Right kidney (tissue), 1 donor: ENCODE data around the gene OR5K2.

Experiments
- DNase-seq: peaks from one replicate; pipeline ENCODE4 v3.0.0-alpha.2; 2016

The OR5K2 gene

GRCh38 chr3:98522544-98523281 lies 25.2 kb downstream of the OR5K2 start, which contains the start of gene CLDND1:
Gene CLDND1, minus strand, starts transcription at chr3:98522902. Its CDS starts 1,478 bp downstream, at chr3:98521424.
- peak; percentile 96 for DNase-seq

- no peak for DNase-seq
These were observed 28.0 kb downstream of the OR5K2 start for GRCh38 chr3:98525494-98525893.

DNA sequence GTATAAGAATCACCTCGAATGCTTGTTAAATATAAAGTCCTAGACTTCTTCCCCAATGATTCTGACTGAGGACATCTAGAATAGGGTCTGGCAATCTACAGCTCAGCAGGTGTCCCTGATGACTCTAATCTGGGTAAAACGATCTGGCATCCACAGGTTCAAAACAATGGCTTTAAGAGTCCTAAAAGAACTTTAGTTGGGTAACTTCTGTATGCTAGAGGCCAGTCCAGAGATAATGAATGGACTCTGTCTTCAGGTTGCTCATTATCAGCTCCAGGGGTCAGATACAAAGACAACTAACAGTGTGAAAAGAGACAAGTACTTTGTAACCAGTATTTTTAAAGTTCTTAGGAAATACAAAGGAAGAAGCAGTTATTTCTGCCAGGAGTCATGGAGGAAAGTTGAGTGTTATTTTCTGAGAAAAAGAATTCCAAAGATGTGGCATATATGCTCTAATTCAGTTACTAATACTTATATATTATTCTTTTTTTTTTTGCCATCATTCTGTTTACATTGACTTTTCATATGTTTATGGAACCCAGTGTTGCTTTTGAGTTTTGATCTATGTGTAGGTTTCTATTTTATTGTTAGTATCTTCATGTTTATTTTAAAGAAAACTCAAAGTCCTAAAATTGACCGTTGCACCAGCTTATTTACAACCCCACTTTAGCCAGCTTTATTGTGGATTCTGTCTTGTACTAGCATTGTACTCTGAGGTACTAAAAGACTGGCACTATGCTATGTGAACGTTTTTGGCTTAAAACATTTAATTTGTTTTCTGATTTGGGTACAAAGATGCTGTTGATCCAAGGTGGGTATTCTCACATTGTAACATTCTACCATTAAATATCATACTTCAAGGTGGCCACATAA lies 31.2 kb downstream of the OR5K2 start:
- no peak for DNase-seq

DNA sequence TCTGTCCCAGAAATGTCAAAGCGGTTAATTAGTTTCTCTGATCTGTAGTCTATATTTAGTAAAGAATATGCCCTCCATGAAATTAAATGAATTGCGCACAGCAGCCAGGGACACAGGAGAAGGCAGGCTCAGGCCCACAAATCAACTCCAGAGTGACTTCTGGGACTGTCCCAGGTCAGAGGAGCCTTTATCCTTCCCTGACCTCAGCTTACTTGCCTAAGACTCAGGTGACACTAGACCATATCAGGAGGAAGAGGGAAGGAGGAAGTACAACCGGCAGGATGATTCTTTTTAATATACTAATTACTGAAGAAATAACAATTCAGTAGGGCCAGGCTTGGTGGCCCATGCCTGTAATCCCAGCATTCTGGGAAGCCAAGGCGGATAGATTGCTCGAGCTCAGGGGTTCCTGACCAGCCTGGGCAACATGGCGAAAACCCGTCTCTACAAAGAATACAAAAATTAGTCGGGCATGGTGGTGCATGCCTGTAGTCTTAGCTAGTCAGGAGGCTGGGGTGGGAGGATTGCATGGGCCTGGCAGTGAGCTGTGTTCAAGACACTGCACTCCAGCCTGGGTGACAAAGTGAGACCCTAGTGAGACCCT lies 32.5 kb downstream of the OR5K2 start:
- no peak for DNase-seq

- no peak for DNase-seq
These were observed 33.2 kb downstream of the OR5K2 start for GRCh38 chr3:98530676-98531075.

- DNase-seq, result no peak
These were observed 34.3 kb downstream of the OR5K2 start, which contains the start of gene GPR15 for GRCh38 chr3:98531622-98532274. Gene GPR15, plus strand, starts transcription at chr3:98531978. Its CDS starts 56 bp downstream, at chr3:98532034.

DNA sequence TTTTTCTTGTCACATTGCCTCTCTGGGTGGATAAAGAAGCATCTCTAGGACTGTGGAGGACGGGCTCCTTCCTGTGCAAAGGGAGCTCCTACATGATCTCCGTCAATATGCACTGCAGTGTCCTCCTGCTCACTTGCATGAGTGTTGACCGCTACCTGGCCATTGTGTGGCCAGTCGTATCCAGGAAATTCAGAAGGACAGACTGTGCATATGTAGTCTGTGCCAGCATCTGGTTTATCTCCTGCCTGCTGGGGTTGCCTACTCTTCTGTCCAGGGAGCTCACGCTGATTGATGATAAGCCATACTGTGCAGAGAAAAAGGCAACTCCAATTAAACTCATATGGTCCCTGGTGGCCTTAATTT lies 34.8 kb downstream of the OR5K2 start:
- DNase-seq, result no peak

DNA sequence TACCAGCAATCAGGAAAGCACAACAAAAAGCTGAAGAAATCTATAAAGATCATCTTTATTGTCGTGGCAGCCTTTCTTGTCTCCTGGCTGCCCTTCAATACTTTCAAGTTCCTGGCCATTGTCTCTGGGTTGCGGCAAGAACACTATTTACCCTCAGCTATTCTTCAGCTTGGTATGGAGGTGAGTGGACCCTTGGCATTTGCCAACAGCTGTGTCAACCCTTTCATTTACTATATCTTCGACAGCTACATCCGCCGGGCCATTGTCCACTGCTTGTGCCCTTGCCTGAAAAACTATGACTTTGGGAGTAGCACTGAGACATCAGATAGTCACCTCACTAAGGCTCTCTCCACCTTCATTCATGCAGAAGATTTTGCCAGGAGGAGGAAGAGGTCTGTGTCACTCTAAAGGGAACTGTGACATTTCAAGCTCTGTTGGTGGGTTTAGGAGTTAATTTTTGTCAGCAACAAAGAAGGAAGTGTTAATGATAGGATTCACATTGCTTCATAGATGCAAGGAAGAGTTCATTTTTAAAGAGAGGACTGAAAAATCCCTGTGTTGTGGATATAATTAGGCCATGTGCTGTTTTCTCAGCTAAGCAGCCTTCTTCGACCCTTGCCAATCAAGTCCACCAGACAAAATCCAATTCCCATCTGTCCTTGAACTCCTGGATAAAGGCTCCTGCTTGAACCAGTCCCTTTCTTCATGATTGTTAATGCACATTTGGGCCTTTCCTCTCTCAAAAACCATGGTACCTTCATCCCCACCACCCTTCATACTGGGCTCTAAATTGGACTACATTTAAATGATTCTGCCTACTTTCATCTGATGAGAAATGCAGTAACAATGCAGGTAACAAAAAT lies 35.5 kb downstream of the OR5K2 start:
- DNase-seq, result no peak

- DNase-seq, result no peak
These were observed 36.7 kb downstream of the OR5K2 start for GRCh38 chr3:98534168-98534567.

DNA sequence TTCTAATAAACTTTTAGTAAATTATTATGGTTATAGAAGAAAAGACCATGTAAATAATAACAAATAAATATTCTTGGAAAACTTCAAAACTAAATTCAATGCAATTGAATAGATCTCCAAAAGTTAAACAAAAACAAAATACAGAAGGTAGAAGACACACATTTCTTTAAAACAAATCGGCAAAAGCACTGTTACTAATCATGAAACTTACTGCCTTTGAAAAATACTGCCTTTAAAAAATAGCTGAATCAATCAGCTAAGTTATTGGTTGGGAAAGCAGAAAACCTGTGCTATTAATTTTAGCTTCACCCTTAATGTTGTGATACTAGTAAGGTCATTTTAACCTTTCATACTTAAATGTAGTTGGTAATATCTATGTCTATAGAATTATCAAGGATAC lies 37.3 kb downstream of the OR5K2 start:
- no peak for DNase-seq

- DNase-seq, result no peak
These were observed 39.1 kb downstream of the OR5K2 start for GRCh38 chr3:98536456-98537017.

GRCh38 chr3:98540346-98540745 lies 42.9 kb downstream of the OR5K2 start:
- no peak for DNase-seq

- no peak for DNase-seq
These were observed 44.2 kb downstream of the OR5K2 start for GRCh38 chr3:98541695-98542094.

DNA sequence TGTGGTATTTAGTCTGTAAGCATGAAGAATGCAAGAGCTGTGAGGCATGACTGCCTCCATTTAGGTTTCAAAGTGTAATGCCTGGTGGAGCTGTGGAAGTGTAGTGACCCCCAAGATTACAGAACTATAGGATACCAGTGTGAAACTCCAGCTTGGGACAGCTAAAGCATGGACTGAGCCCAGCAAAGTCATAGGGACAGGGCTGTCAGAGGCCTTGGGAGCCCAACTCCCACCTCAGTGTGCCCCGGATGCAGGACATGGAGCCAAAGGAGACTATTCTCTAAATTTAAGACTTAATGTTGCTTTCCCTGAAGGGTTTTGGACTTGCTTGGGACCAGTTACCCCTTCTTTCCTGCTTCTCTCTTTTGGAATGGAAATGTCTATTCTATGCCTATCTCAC lies 45.1 kb downstream of the OR5K2 start:
- no peak for DNase-seq

DNA sequence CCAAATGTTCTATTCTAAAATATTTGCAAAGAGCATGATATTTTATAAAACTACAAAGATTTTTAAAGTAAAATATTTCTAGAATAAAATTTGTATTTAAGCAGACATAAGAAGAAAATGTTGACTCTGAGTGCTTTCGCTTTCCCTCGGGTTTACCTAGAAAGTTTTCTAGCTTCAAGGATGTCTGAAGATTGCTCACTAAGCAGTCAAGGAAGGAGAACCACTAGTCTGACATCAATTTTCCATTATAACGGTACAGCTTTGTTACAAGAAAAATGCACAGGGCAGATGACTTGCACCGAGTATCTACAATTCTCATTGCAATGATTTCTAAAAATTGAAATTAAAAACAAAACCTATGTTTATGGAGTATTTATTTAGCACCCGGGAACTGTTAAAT lies 48.5 kb downstream of the OR5K2 start:
- no peak for DNase-seq
